H1 (cell line): Measurements from ENCODE around the gene GAS2L1.

ENCODE experiments used
- CTCF ChIP-seq, 3 experiments: IDR thresholded peaks; 1 replicate in 2 of 3; 2 replicates in 1 of 3; pipeline versions ENCODE4 v1.5.1 to v1.6.1; 2011; ENCODE audit warnings: low read length in 3 of 3, mild to moderate bottlenecking in 3 of 3, inconsistent platforms in 2 of 3, low read depth in 1 of 3, moderate library complexity in 1 of 3; ENCODE audit not compliant: insufficient read depth in 1 of 3; ENCODE audit errors: control extremely low read depth in 1 of 3
- EZH2 ChIP-seq: fragments of 200-600 bp; sonication (generic); IDR thresholded peaks from 2 replicates; pipeline ENCODE4 v1.7.1; 2012; ENCODE audit warnings: low read depth, mild to moderate bottlenecking, moderate library complexity, low read length, inconsistent platforms; ENCODE audit not compliant: severe bottlenecking
- FOSL1 ChIP-seq: IDR thresholded peaks from 2 replicates; pipeline ENCODE4 v1.6.1; 2011; ENCODE audit warnings: mild to moderate bottlenecking, low read depth, low read length, moderate library complexity; ENCODE audit not compliant: insufficient read depth

- TF ChIP-seq CTCF (IDR thresholded peaks at IDR 0.05; ENCODE audit: control extremely low read depth in 1 of 3, insufficient read depth in 1 of 3, low read depth in 1 of 3, low read length in 3 of 3) (no peak), FOSL1 (no peak), EZH2 (no peak)
Measured at GRCh38 chr22:29263791-29264276, 42.6 kb upstream of the GAS2L1 start.
